ENCODE data around the gene APC2. TPM values are rescaled to one million over a fixed set of nuclear protein-coding genes. Genes with fewer than 3 reads are reported as not detected.
"Not testable (repeated sequence)": the region's sequence is repeated elsewhere in the genome, so short reads cannot be mapped to it uniquely, and the experiment has no call there.

The APC2 gene
- total and polyA plus RNA-seq, 7 donors = under 0.01 to 2.0 (median 1.1) TPM; not detected in 2

GRCh38 chr19:1417145-1417544 is 32.8 kb upstream of the APC2 start:
- DNase-seq = no peak
- Histone ChIP-seq H3K9me3 (no peaks in the 10 kb centered on the region), H3K4me3 (no peak overlapping the region), H3K36me3 (peaks cover 11 to 47% (median 28%) of the 10 kb centered on the region in 4 donors), H3K27ac (peak overlapping the region; percentile 36 to 85 (median 82)), H3K4me1 (peaks cover 0 to 73% (median 54%) of the 10 kb centered on the region in 4 donors), H3K27me3 (no peaks in the 10 kb centered on the region)
- intact Hi-C loops (cut with DNase I) = no loop called here
- WGBS, 2 donors = 90 to 91% methylated on average over 21 of the region's 21 CpGs
- TF ChIP-seq POLR2A (IDR thresholded peaks at IDR 0.05) = no peak
- TF ChIP-seq, protein P1, sequence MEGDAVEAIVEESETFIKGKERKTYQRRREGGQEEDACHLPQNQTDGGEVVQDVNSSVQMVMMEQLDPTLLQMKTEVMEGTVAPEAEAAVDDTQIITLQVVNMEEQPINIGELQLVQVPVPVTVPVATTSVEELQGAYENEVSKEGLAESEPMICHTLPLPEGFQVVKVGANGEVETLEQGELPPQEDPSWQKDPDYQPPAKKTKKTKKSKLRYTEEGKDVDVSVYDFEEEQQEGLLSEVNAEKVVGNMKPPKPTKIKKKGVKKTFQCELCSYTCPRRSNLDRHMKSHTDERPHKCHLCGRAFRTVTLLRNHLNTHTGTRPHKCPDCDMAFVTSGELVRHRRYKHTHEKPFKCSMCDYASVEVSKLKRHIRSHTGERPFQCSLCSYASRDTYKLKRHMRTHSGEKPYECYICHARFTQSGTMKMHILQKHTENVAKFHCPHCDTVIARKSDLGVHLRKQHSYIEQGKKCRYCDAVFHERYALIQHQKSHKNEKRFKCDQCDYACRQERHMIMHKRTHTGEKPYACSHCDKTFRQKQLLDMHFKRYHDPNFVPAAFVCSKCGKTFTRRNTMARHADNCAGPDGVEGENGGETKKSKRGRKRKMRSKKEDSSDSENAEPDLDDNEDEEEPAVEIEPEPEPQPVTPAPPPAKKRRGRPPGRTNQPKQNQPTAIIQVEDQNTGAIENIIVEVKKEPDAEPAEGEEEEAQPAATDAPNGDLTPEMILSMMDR (IDR thresholded peaks at IDR 0.05) = no peak
- no peak for TF ChIP-seq EP300 (IDR thresholded peaks at IDR 0.05)
- TF ChIP-seq POLR2AphosphoS5 (IDR thresholded peaks at IDR 0.05) = no peak

- no peak for DNase-seq
- peaks cover 0 to 73% (median 54%) of the 10 kb centered on the region in 4 donors for H3K4me1 ChIP-seq
- H3K27ac ChIP-seq = peak overlapping the region in 3 of 4 donors; percentile 36 to 82 (median 81)
- no peaks in the 10 kb centered on the region for H3K27me3 ChIP-seq
- H3K36me3 ChIP-seq = peaks cover 11 to 51% (median 30%) of the 10 kb centered on the region in 4 donors
- no peak overlapping the region for H3K4me3 ChIP-seq
- TF ChIP-seq EP300 (IDR thresholded peaks at IDR 0.05) (no peak), POLR2A (IDR thresholded peaks at IDR 0.05) (no peak), POLR2AphosphoS5 (IDR thresholded peaks at IDR 0.05) (no peak)
- TF ChIP-seq, protein P1 (IDR thresholded peaks at IDR 0.05) = no peak
- intact Hi-C loops (cut with DNase I) = no loop called here
- H3K9me3 ChIP-seq = no peaks in the 10 kb centered on the region
- WGBS, 2 donors = 87 to 90% methylated on average over 30 of the region's 30 CpGs
Measured at GRCh38 chr19:1417681-1418495, 32.0 kb upstream of the APC2 start.

DNA sequence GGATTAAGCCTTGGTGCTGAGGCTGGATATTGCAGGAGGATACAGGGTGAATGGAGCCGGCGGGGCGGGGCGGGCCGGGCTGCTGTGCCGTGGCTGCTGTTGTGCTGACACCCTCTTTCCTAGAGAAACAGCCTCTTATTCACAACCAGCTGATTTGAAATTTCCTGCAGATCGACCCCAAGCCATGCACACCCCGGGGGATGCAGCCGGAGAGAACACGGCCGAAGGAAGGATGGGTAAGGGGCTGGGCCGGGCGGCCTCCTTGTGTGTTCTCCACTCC is 31.5 kb upstream of the APC2 start:
- Histone ChIP-seq H3K4me1 (peaks cover 0 to 71% (median 52%) of the 10 kb centered on the region in 4 donors), H3K27ac (peak overlapping the region in 2 of 4 donors; percentile 81 to 82)

GRCh38 chr19:1418951-1419738 is 30.8 kb upstream of the APC2 start:
- peak overlapping the region in 2 of 4 donors; percentile 81 to 82 for H3K27ac ChIP-seq
- intact Hi-C loops (cut with DNase I) = no loop called here
- H3K4me3 ChIP-seq = no peak overlapping the region
- TF ChIP-seq POLR2A (IDR thresholded peaks at IDR 0.05) = no peak
- no peak for TF ChIP-seq POLR2AphosphoS5 (IDR thresholded peaks at IDR 0.05)
- TF ChIP-seq, protein P1 (IDR thresholded peaks at IDR 0.05) = no peak
- no peak for TF ChIP-seq EP300 (IDR thresholded peaks at IDR 0.05)
- H3K4me1 ChIP-seq = peaks cover 0 to 66% (median 51%) of the 10 kb centered on the region in 4 donors
- H3K27me3 ChIP-seq = no peaks in the 10 kb centered on the region
- DNase-seq = no peak
- peaks cover 19 to 56% (median 35%) of the 10 kb centered on the region in 4 donors for H3K36me3 ChIP-seq
- no peaks in the 10 kb centered on the region for H3K9me3 ChIP-seq
- WGBS, 2 donors = 91% methylated on average over 21 of the region's 21 CpGs

More for the DNA sequence above, 31.5 kb upstream of the APC2 start:
- Histone ChIP-seq H3K4me3 (no peak overlapping the region), H3K36me3 (peaks cover 13 to 51% (median 29%) of the 10 kb centered on the region in 4 donors), H3K9me3 (no peaks in the 10 kb centered on the region), H3K27me3 (no peaks in the 10 kb centered on the region)
- WGBS, 2 donors = 86 to 89% methylated on average over 13 of the region's 13 CpGs
- TF ChIP-seq POLR2A (IDR thresholded peaks at IDR 0.05) (no peak), EP300 (IDR thresholded peaks at IDR 0.05) (no peak), POLR2AphosphoS5 (IDR thresholded peaks at IDR 0.05) (no peak)
- TF ChIP-seq, protein P1 (IDR thresholded peaks at IDR 0.05) = no peak
- intact Hi-C loops (cut with DNase I) = no loop called here
- no peak for DNase-seq

GRCh38 chr19:1420085-1420484 is 29.8 kb upstream of the APC2 start:
- H3K27ac ChIP-seq; H3K4me3 ChIP-seq; H3K27me3 ChIP-seq; DNase-seq; intact Hi-C loops (cut with DNase I); H3K9me3 ChIP-seq: not testable (repeated sequence)
- H3K36me3 ChIP-seq = peaks cover 19 to 64% (median 44%) of the 10 kb centered on the region in 4 donors
- 96% methylated on average over 31 to 32 of the region's 43 CpGs for WGBS, 2 donors
- peaks cover 0 to 60% (median 46%) of the 10 kb centered on the region in 4 donors for H3K4me1 ChIP-seq

Data from sigmoid colon (tissue), 7 donors.